ACC112 (cell line): ENCODE results near the gene LIF.

ENCODE experiments used
- H2AFZ ChIP-seq: fragments of 200-600 bp; sonication (generic); one replicate; pipeline ENCODE4 v1.6.0; 2017; ENCODE audit warnings: antibody characterized with exemption, low read length; ENCODE audit not compliant: unreplicated experiment
- H3K27ac ChIP-seq: fragments of 200-600 bp; sonication (generic); 2 replicates; pipeline ENCODE4 v1.5.1; 2014; ENCODE audit warnings: low read depth, mild to moderate bottlenecking, antibody characterized with exemption, low read length, moderate library complexity
- H3K27me3 ChIP-seq: fragments of 200-600 bp; sonication (generic); 2 replicates; pipeline ENCODE4 v1.6.1; 2014; ENCODE audit warnings: mild to moderate bottlenecking, antibody characterized with exemption, low read length, moderate library complexity, mixed read lengths; ENCODE audit not compliant: insufficient read depth
- H3K36me3 ChIP-seq: fragments of 200-600 bp; sonication (generic); 2 replicates; pipeline ENCODE4 v1.6.1; 2016; ENCODE audit warnings: mild to moderate bottlenecking, antibody characterized with exemption, low read length, moderate library complexity, mixed read lengths; ENCODE audit not compliant: insufficient read depth
- H3K4me1 ChIP-seq: fragments of 200-600 bp; sonication (generic); one replicate; pipeline ENCODE4 v1.6.1; 2016; ENCODE audit warnings: low read length, mixed read lengths; ENCODE audit not compliant: insufficient read depth, unreplicated experiment, control insufficient read depth
- H3K4me3 ChIP-seq: fragments of 200-600 bp; sonication (generic); 2 replicates; pipeline ENCODE4 v1.5.1; 2014; ENCODE audit warnings: mild to moderate bottlenecking, low read depth, low read length
- H3K79me2 ChIP-seq: fragments of 200-600 bp; sonication (generic); one replicate; pipeline ENCODE4 v1.6.0; 2016; ENCODE audit warnings: low read length; ENCODE audit not compliant: control insufficient read depth, unreplicated experiment, insufficient read depth

LIF gene

DNA sequence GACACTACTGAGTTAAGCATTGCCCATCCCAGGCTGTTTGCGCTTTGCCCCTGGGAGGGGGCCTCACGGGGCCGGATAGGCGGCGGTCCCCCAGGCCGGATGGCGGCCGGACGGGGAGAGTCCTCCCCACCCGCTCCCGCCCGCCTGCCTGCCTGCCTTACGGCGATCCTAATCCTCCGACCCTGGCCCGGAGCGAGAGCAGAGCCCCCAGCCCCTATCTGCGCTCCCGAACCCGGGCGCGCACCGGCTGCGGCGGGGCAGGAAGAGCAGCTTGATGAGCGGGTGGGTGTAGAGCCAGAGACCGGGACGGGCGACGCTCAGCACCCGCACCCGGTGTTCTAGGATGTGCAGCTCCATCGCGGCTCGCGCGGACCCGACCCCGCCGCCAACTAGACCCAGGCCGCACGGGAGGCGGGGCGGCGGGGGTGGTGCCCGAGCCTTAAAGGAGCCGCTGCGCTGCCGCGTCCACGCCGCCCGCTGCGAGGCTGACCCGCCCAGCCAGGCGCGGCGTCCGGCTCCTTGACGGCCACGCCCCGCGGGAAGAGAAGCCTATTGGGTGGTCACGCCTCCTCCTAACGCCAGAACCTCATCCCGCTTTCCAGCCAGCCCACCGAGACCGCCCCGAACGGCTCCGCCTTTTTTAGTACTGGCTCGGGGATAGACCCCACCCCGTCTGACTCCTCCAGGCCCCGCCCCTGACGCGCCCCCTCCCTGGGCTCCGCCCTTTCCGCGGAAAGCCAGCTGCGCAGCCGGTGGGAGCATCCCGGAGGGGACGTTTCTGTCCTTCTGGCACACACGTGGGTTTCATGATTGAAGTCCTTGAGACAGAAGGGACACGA is 42.8 kb upstream of the LIF start, which contains the start of gene CASTOR1:
Gene CASTOR1 (minus strand): TSS at position 365 of the 839 bp plus-strand sequence. CDS start 8 bp downstream, at position 357.
- peak within 1 kb of the TSS; percentile 81 for H2AFZ ChIP-seq
- H3K36me3 ChIP-seq, result no peaks in the 10 kb centered on the region
- H3K4me3 ChIP-seq, result peak within 1 kb of the TSS; percentile 86
- peaks cover 28% of the 10 kb centered on the region for H3K4me1 ChIP-seq
- no peaks in the 10 kb centered on the region for H3K79me2 ChIP-seq
- peak within 1 kb of the TSS; percentile 56; the same call in 1 of the 2 replicates for H3K27ac ChIP-seq
- H3K27me3 ChIP-seq, result no peaks in the 10 kb centered on the region

DNA sequence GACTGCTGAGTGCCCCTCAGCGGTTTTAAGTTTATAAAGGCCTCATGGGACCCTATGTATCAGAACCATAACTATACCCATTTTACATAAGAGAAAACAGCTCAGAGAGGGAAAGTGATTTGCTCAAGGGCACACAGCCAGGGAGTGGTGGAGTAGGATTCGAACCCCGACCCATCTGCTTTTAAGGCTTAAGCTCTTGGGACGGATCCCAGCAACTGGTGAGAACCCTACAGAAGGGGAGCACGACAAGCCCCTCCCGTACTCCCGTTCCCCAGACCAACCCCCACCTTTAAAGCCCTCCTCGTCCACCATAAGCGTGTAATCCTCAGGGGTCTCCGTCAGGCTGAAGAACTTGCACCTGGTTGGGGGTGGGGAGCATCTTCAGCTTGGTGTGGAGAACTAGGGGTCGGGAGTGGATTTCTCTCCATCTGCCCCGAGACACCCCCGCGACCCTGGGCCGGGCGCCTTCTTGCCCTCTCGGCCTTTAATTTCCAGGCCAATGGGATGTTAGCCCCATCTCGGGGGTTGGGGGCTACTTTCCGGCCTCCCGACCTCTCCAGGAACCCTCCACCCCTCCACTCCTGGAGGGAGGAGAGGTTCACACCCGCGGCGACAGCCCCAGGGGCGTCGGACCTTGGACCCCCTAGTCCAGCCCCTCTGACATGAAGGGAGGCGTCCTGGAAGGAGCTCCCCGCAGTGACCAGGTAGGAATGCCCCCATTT is 42.0 kb upstream of the LIF start:
- Histone ChIP-seq H2AFZ (no peak overlapping the region), H3K27me3 (no peaks in the 10 kb centered on the region), H3K36me3 (no peaks in the 10 kb centered on the region), H3K4me1 (peaks cover 28% of the 10 kb centered on the region), H3K4me3 (peak overlapping the region; percentile 86), H3K27ac (0 out of 2 replicates have a peak overlapping the region, but pooled peaks have one; percentile 29), H3K79me2 (no peaks in the 10 kb centered on the region)

DNA sequence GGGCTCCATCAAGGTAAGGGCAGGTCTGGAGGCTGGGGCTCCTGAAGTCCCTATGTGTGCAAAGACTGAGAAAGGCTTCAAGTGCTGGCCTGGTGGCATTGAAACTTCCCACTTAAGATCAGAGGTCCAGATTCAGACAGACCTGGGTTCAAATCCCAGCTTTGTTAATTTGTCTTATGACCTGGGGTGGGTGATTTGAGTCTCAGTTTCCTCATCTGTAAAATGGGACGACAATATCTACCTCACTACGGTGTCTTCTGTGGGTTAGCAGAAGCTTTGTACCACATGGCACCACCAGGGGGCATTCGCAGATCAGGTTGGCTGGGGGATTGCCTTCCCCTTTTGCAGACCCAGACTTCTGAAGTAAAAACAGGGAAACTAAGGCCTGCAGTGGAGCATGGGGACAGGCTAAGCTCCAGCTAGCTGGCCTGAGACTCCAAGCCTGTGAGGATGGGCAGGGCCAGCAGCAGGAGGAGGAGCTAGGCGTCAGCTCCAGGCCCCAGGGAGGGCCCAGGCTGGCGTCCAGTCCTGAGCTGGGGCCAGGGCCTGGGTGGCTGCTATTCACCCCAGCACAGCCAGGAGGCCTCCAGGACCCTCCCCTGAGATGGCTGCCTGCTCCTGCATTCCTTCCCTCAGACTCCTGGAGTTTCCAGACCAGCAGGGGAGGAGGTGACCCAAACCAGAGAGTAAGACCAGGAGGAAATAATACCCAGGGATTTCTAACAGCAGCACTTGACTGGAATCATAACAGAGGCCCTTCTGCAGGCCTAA is 41.3 kb upstream of the LIF start:
- Histone ChIP-seq H2AFZ (no peak overlapping the region), H3K4me1 (peaks cover 28% of the 10 kb centered on the region), H3K27ac (0 out of 2 replicates have a peak overlapping the region, but pooled peaks have one; percentile 29), H3K27me3 (no peaks in the 10 kb centered on the region), H3K36me3 (no peaks in the 10 kb centered on the region), H3K4me3 (peak overlapping the region; percentile 86), H3K79me2 (no peaks in the 10 kb centered on the region)

DNA sequence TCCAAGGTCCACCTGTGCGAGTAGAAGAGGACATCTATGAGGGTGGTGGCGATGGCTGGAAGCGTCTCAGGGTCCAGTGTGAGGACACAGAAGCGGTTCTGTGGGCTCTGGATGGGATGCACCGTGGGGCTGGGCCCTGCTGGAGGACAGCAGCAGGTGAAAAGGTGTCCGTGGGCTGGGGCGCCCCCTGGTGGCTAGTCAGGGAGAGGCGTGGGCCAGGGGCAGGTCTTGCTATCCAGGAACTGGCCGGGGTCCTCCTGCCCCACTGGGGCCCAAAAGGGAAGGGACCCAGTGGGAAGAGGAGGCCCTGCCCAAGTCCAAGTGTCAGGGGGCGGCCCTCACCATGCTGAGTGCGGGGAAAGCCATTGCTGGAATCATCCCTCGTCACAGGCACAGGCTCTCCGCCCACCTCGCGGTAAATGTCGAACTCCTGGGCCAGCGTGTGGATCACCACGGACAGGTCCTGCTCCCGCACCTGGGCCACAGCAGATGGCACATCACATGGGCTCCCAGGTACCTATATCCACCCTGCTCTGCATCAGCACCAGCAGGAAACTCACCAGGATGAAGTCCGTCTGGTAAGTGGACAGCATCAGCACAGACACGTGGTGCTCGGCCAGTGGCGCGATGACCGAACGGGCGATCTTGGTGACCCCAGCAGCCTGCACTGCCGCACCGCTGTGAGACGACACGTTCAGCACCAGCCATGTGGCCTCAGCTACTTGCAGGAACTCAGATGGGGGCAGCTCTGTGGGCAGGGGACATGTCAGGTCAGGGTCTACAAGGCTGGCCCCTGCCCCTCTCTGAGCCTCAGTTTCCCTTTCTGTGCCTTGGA is 40.5 kb upstream of the LIF start:
- Histone ChIP-seq H3K4me3 (no peak overlapping the region), H3K27me3 (no peaks in the 10 kb centered on the region), H3K79me2 (no peaks in the 10 kb centered on the region), H2AFZ (no peak overlapping the region), H3K27ac (no peak overlapping the region), H3K4me1 (peaks cover 28% of the 10 kb centered on the region), H3K36me3 (no peaks in the 10 kb centered on the region)

DNA sequence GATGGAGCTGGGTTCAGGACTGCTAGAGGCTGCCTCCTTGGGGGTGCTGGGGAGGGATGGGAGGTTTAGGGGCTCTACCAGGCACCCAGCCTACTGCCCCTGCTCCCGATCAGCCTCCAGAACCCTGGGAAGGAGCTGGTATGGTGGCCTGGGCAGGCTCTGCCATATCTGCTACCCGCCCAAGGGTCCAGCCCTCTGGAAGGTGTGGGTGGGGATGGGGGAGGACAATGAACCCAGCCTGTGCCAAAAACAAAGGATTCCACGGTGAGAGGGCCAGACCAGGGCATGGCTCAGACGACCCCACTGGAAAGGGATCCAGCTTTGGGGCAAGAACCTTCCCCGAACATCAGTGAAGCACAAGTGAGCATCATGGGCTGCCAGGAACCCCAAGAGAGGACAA is 39.8 kb upstream of the LIF start:
- H3K27ac ChIP-seq, result no peak overlapping the region
- H2AFZ ChIP-seq, result no peak overlapping the region
- H3K36me3 ChIP-seq, result no peaks in the 10 kb centered on the region
- peaks cover 22% of the 10 kb centered on the region for H3K4me1 ChIP-seq
- no peak overlapping the region for H3K4me3 ChIP-seq
- no peaks in the 10 kb centered on the region for H3K79me2 ChIP-seq
- no peaks in the 10 kb centered on the region for H3K27me3 ChIP-seq

DNA sequence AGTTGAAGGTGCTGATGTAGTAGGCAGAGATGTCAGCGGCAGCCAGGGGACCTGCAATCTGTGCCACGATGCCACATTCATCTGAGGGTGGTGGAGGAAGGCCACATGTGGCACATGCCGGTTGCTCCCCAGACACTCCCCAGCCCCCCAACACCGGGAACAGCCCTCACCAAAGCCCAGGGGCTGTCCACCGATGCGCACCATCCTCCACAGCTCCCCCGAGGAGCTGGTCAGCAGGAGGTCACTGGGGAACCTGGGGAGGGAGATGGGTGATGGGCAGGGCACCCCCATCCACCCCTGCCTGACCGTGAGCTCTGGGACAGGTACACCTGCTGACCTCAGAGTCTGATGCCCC is 39.3 kb upstream of the LIF start:
- Histone ChIP-seq H3K27ac (no peak overlapping the region), H3K36me3 (no peaks in the 10 kb centered on the region), H3K27me3 (no peaks in the 10 kb centered on the region), H2AFZ (no peak overlapping the region), H3K4me3 (no peak overlapping the region), H3K79me2 (no peaks in the 10 kb centered on the region), H3K4me1 (peaks cover 17% of the 10 kb centered on the region)

DNA sequence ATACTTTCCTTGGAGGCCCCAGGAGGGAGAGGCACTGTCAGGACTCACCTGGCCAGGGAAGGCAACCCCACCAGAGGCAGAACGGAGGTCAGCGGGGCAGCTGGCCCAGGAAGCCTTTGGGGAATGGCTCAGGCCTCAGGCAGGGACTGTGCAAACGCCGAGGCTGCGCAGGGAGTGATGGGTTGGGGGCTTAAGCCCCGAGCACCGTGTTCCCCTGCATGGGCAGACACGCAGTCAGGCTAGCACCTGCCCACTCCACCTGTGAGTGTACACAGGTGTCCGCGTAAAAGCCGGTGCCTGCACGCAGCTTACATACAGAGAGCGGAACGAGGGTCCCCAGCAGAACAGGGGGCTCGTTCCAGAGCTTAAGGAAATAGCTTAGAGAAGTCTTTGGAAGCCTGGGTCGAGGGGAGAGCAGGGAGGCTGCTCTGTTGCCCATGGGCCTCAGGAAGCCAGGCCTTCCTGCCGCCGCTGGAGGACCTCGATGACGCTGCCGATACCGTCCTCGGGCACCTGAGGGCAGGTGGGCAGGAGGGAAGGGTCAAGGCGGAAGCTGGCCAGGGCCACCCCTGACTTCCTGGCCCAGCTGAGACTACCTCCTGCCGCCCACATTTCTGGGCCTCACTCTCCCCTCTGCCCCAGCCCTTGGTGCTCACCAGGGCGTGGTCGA is 38.8 kb upstream of the LIF start:
- H3K79me2 ChIP-seq, result no peaks in the 10 kb centered on the region
- H3K4me3 ChIP-seq, result no peak overlapping the region
- no peaks in the 10 kb centered on the region for H3K36me3 ChIP-seq
- H3K4me1 ChIP-seq, result peaks cover 11% of the 10 kb centered on the region
- H3K27ac ChIP-seq, result no peak overlapping the region
- no peak overlapping the region for H2AFZ ChIP-seq
- H3K27me3 ChIP-seq, result no peaks in the 10 kb centered on the region

DNA sequence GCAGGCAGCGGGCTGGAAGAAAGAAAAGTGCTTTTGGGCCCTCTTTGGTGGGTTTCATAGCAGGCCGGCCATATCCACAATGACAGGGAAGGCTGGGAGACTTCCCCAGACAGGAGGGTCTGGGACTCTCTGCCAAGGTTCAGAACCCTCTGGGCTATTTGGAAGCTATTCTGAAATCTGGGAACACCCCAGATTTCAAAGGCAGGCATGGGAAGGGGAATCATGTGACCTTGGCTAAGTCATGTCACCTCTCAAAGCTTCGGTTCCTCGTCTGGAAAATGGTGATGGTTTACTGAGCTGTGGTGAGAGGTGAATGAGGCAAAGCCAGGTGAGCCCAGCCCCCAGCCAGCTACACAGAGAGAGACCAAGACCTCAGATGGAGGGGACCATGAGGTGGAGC is 38.1 kb upstream of the LIF start:
- H3K4me3 ChIP-seq, result no peak overlapping the region
- no peak overlapping the region for H3K27ac ChIP-seq
- no peaks in the 10 kb centered on the region for H3K27me3 ChIP-seq
- H2AFZ ChIP-seq, result no peak overlapping the region
- no peaks in the 10 kb centered on the region for H3K36me3 ChIP-seq
- peaks cover 5% of the 10 kb centered on the region for H3K4me1 ChIP-seq
- H3K79me2 ChIP-seq, result no peaks in the 10 kb centered on the region

DNA sequence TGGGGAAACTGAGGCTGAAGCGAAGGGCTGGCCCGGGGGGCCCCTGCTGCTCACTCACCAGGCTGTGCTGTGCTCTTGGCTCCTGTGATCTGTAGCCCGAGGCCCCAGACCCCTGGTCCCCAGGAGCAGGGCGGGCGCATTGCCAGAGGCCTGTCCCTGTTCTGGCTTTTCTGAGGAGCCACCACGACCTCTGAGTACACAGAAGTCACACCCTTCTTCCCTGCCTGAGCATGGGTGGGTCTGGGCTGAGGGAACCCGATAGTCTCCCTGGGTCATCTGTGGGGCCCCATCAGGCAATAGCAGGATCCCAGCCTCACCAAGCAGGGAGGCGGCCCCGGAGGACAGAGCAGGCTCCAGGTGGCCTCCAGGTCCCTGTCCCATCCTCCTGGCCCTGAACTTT is 37.6 kb upstream of the LIF start:
- Histone ChIP-seq H3K36me3 (no peaks in the 10 kb centered on the region), H3K27ac (no peak overlapping the region), H3K79me2 (no peaks in the 10 kb centered on the region), H3K27me3 (no peaks in the 10 kb centered on the region), H3K4me3 (no peak overlapping the region), H3K4me1 (peaks cover 7% of the 10 kb centered on the region), H2AFZ (no peak overlapping the region)
